ENCODE results near the gene IL20.
A peak's percentile ranks its signal among the peaks of the same experiment; 100 is the strongest.

The IL20 gene

GRCh38 chr1:206839006-206839560 is 26.3 kb upstream of the IL20 start:
- TF ChIP-seq, protein P1, sequence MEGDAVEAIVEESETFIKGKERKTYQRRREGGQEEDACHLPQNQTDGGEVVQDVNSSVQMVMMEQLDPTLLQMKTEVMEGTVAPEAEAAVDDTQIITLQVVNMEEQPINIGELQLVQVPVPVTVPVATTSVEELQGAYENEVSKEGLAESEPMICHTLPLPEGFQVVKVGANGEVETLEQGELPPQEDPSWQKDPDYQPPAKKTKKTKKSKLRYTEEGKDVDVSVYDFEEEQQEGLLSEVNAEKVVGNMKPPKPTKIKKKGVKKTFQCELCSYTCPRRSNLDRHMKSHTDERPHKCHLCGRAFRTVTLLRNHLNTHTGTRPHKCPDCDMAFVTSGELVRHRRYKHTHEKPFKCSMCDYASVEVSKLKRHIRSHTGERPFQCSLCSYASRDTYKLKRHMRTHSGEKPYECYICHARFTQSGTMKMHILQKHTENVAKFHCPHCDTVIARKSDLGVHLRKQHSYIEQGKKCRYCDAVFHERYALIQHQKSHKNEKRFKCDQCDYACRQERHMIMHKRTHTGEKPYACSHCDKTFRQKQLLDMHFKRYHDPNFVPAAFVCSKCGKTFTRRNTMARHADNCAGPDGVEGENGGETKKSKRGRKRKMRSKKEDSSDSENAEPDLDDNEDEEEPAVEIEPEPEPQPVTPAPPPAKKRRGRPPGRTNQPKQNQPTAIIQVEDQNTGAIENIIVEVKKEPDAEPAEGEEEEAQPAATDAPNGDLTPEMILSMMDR (IDR thresholded peaks at IDR 0.05; ENCODE audit: low read depth, low read length), result no peak
- no peak for DNase-seq (ENCODE audit: low read depth, low spot score)

GRCh38 chr1:206839857-206840256 is 25.6 kb upstream of the IL20 start:
- DNase-seq (ENCODE audit: low read depth, low spot score), result peak; percentile 46
- no peak overlapping the region for H3K4me3 ChIP-seq (ENCODE audit: low read depth, low read length)
- in situ Hi-C loops (cut with HindIII; ENCODE audit: low sequenced_read_pairs), result no loop called here
- TF ChIP-seq, protein P1 (IDR thresholded peaks at IDR 0.05; ENCODE audit: low read depth, low read length), result no peak

More at GRCh38 chr1:206839006-206839560, 26.3 kb upstream of the IL20 start:
- in situ Hi-C loops (cut with HindIII; ENCODE audit: low sequenced_read_pairs), result no loop called here
- no peak overlapping the region for H3K4me3 ChIP-seq (ENCODE audit: low read depth, low read length)

GRCh38 chr1:206841609-206842323 is 23.7 kb upstream of the IL20 start:
- no peak for DNase-seq (ENCODE audit: low read depth, low spot score)
- H3K4me3 ChIP-seq (ENCODE audit: low read depth, low read length), result no peak overlapping the region
- in situ Hi-C loops (cut with HindIII; ENCODE audit: low sequenced_read_pairs), result no loop called here
- TF ChIP-seq, protein P1 (IDR thresholded peaks at IDR 0.05; ENCODE audit: low read depth, low read length), result no peak

- TF ChIP-seq, protein P1 (IDR thresholded peaks at IDR 0.05; ENCODE audit: low read depth, low read length), result no peak
- in situ Hi-C loops (cut with HindIII; ENCODE audit: low sequenced_read_pairs), result no loop called here
- no peak for DNase-seq (ENCODE audit: low read depth, low spot score)
- no peak overlapping the region for H3K4me3 ChIP-seq (ENCODE audit: low read depth, low read length)
These were observed 22.6 kb upstream of the IL20 start for GRCh38 chr1:206842854-206843253.

DNA sequence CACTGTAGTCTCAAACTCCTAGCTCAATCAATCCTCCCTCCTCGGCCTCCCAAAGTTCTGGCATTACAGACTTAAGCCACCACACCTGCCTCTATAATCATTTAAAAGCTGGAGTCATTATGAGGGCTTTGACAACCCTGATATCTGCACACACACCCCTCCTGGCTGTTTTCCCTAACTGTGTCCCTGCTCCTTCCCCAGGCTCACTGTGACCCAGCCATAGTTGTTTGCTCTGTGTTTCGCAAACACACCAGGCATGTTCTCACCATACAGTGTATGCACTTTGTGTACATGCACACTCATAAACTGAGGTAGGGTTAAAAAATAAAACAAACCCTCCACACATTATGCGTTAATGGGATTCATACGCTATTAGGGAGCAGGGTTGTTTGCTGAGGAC is 21.8 kb upstream of the IL20 start:
- no peak overlapping the region for H3K4me3 ChIP-seq (ENCODE audit: low read depth, low read length)
- TF ChIP-seq, protein P1 (IDR thresholded peaks at IDR 0.05; ENCODE audit: low read depth, low read length), result no peak
- in situ Hi-C loops (cut with HindIII; ENCODE audit: low sequenced_read_pairs), result no loop called here
- no peak for DNase-seq (ENCODE audit: low read depth, low spot score)

DNA sequence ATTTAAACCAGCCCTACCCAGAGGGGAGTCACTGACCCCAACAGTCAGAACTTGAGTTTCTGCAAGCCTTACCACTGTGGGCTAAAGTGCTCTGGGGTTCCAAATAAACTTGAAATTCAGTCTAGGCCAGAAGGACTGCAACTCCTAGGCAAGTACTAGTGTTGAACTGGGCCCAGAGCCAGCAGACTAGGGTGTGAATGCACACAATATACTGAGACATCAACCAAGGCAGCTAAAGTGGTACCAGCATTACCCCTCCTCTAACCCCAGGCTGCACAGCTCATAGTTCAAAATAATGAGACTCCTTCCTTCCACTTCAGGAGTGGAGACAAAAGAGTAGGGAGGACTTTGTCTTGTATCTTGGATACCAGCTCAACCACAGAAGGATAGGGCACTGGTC is 18.9 kb upstream of the IL20 start:
- TF ChIP-seq, protein P1 (IDR thresholded peaks at IDR 0.05; ENCODE audit: low read depth, low read length), result no peak
- in situ Hi-C loops (cut with HindIII; ENCODE audit: low sequenced_read_pairs), result no loop called here
- H3K4me3 ChIP-seq (ENCODE audit: low read depth, low read length), result no peak overlapping the region
- DNase-seq (ENCODE audit: low read depth, low spot score), result no peak

Data from astrocyte of the spinal cord (primary cell).